CD14-positive monocyte (primary cell): ENCODE measurements around the gene LIMA1. TPM values are rescaled to one million over a fixed set of nuclear protein-coding genes. Genes with fewer than 3 reads are reported as not detected.

ENCODE experiments used
- DNase-seq, 3 donors: peaks; one replicate each; pipeline ENCODE4 v3.0.0-alpha.2; 2011 to 2022
- H2AFZ ChIP-seq: 2 replicates; pipeline ENCODE4 v1.6.0; 2012; ENCODE audit warnings: mild to moderate bottlenecking, low read depth, low read length, inconsistent platforms; ENCODE audit not compliant: insufficient read depth, poor library complexity, severe bottlenecking
- H3K27ac ChIP-seq, 2 donors: 1 replicate in 1 of 2; 2 replicates in 1 of 2; pipeline ENCODE4 v1.5.1; 2012 to 2013; ENCODE audit warnings: low read length in 2 of 2, control low read depth in 1 of 2, inconsistent platforms in 1 of 2, low read depth in 1 of 2, mild to moderate bottlenecking in 1 of 2
- H3K27me3 ChIP-seq, 2 donors: one replicate each; pipeline versions ENCODE4 v1.6.0 to v1.6.1; 2011 to 2013; ENCODE audit warnings: low read length in 2 of 2; ENCODE audit not compliant: control insufficient read depth in 2 of 2, insufficient read depth in 2 of 2
- H3K36me3 ChIP-seq, 2 donors: replicated peaks in 1 of 2; 1 replicate in 1 of 2; 2 replicates in 1 of 2; pipeline versions ENCODE4 v1.5.1 to v1.6.1; 2012 to 2013; ENCODE audit warnings: low read length in 2 of 2, control low read depth in 1 of 2, inconsistent platforms in 1 of 2, mild to moderate bottlenecking in 1 of 2; ENCODE audit not compliant: insufficient read depth in 2 of 2, control insufficient read depth in 1 of 2
- H3K4me1 ChIP-seq, 2 donors: 1 replicate in 1 of 2; 2 replicates in 1 of 2; pipeline versions ENCODE4 v1.5.1 to v1.6.1; 2012 to 2013; ENCODE audit warnings: low read length in 2 of 2, control low read depth in 1 of 2, inconsistent platforms in 1 of 2, mild to moderate bottlenecking in 1 of 2, moderate library complexity in 1 of 2; ENCODE audit not compliant: insufficient read depth in 2 of 2, control insufficient read depth in 1 of 2
- H3K4me2 ChIP-seq: replicated peaks from 2 replicates; pipeline ENCODE3; 2012; ENCODE audit warnings: low read length, moderate library complexity, mild to moderate bottlenecking; ENCODE audit not compliant: poor library complexity, severe bottlenecking; ENCODE audit errors: extremely low read depth
- H3K4me3 ChIP-seq, 3 experiments: fragments of 200-600 bp in 1 of 3; sonication (generic) in 1 of 3; replicated peaks in 1 of 3; 1 replicate in 2 of 3; 2 replicates in 1 of 3; pipeline ENCODE4 v1.5.1; 2011 to 2013; ENCODE audit warnings: low read length in 3 of 3, mild to moderate bottlenecking in 3 of 3, control low read depth in 2 of 3, low read depth in 2 of 3, inconsistent platforms in 1 of 3, moderate library complexity in 1 of 3
- H3K79me2 ChIP-seq: 2 replicates; pipeline ENCODE4 v1.6.0; 2012; ENCODE audit warnings: mild to moderate bottlenecking, control low read depth, inconsistent platforms, low read length, moderate library complexity; ENCODE audit not compliant: insufficient read depth
- H3K9ac ChIP-seq: 2 replicates; pipeline ENCODE4 v1.6.0; 2017; ENCODE audit warnings: low read length, mild to moderate bottlenecking; ENCODE audit not compliant: insufficient read depth, poor library complexity, severe bottlenecking
- H3K9me3 ChIP-seq, 2 donors: replicated peaks in 1 of 2; 1 replicate in 1 of 2; 2 replicates in 1 of 2; pipeline versions ENCODE4 v1.5.1 to v1.6.1; 2012 to 2013; ENCODE audit warnings: low read length in 2 of 2, control low read depth in 1 of 2; ENCODE audit not compliant: control insufficient read depth in 1 of 2, insufficient read depth in 1 of 2
- H4K20me1 ChIP-seq: 2 replicates; pipeline ENCODE4 v1.6.0; 2012; ENCODE audit warnings: mild to moderate bottlenecking, low read length, control low read depth, moderate library complexity; ENCODE audit not compliant: insufficient read depth
- H3K27ac Mint-ChIP-seq, 7 donors: one replicate each; pipeline ENCODE4 v1.8.0; 2020; ENCODE audit warnings: mild to moderate bottlenecking in 7 of 7, mixed read lengths in 7 of 7, moderate library complexity in 6 of 7, inconsistent platforms in 2 of 7
- H3K27me3 Mint-ChIP-seq, 3 donors: one replicate each; pipeline ENCODE4 v1.8.0; 2021 to 2022; ENCODE audit warnings: low read depth in 3 of 3, mild to moderate bottlenecking in 3 of 3, mixed read lengths in 3 of 3, moderate library complexity in 3 of 3, inconsistent platforms in 1 of 3
- H3K36me3 Mint-ChIP-seq, 2 donors: one replicate each; pipeline ENCODE4 v1.8.0; 2020; ENCODE audit warnings: mixed read lengths in 2 of 2, inconsistent platforms in 1 of 2, mild to moderate bottlenecking in 1 of 2
- H3K4me1 Mint-ChIP-seq: one replicate; pipeline ENCODE4 v1.8.0; 2020; ENCODE audit warnings: mild to moderate bottlenecking, mixed read lengths
- H3K4me3 Mint-ChIP-seq, 2 donors: one replicate each; pipeline ENCODE4 v1.8.0; 2020; ENCODE audit warnings: mild to moderate bottlenecking in 2 of 2, mixed read lengths in 2 of 2, moderate library complexity in 1 of 2
- H3K9me3 Mint-ChIP-seq, 7 donors: one replicate each; pipeline ENCODE4 v1.8.0; 2020 to 2022; ENCODE audit warnings: mixed read lengths in 7 of 7, mild to moderate bottlenecking in 6 of 7, moderate library complexity in 6 of 7, inconsistent platforms in 2 of 7
- WGBS: methylation state at CpG from one replicate; pipeline ENCODE4 v1.1.5; 2013; ENCODE audit warnings: missing lambda C conversion rate; ENCODE audit not compliant: insufficient coverage; 5-methylcytosine and 5-hydroxymethylcytosine counted together
- intact Hi-C, 2 donors: fragments of 100-400 bp; cut with micrococcal nuclease; formaldehyde crosslinking; loops; one replicate each; pipeline versions ENCODE4 v1.15.0 to v1.15.1; 2023
- polyA plus RNA-seq, 3 donors: library from polyadenylated mRNA; depleted of rRNA in 1 of 3; unstranded in 2 of 3; stranded (reverse) in 1 of 3; fragments of 300-500 nt in 2 of 3; fragments of >200 nt in 1 of 3; fragmentation: Illumina TruSeq in 2 of 3; gene quantifications; 1 replicate in 2 of 3; 2 replicates in 1 of 3; pipeline ENCODE4 v1.2.3, GENCODE V29; 2012 to 2021
- TF ChIP-seq, protein P1 (sequence below): fragments of 200-600 bp; IDR thresholded peaks from one replicate; pipeline ENCODE4 v1.8.0; 2022; ENCODE audit warnings: antibody characterized with exemption, mild to moderate bottlenecking

Gene LIMA1
- polyA plus RNA-seq, 3 donors: 0.24 to 0.62 (median 0.51) TPM

GRCh38 chr12:50243507-50243906 is 39.8 kb downstream of the LIMA1 start:
- H3K36me3 ChIP-seq: no peaks in the 10 kb centered on the region
- H3K27me3 ChIP-seq: no peaks in the 10 kb centered on the region
- no peak overlapping the region for H2AFZ ChIP-seq
- DNase-seq: no peak
- H3K27ac ChIP-seq: no peak overlapping the region
- H3K4me1 Mint-ChIP-seq: peaks cover 14% of the 10 kb centered on the region
- H3K79me2 ChIP-seq: no peaks in the 10 kb centered on the region
- TF ChIP-seq, protein P1, sequence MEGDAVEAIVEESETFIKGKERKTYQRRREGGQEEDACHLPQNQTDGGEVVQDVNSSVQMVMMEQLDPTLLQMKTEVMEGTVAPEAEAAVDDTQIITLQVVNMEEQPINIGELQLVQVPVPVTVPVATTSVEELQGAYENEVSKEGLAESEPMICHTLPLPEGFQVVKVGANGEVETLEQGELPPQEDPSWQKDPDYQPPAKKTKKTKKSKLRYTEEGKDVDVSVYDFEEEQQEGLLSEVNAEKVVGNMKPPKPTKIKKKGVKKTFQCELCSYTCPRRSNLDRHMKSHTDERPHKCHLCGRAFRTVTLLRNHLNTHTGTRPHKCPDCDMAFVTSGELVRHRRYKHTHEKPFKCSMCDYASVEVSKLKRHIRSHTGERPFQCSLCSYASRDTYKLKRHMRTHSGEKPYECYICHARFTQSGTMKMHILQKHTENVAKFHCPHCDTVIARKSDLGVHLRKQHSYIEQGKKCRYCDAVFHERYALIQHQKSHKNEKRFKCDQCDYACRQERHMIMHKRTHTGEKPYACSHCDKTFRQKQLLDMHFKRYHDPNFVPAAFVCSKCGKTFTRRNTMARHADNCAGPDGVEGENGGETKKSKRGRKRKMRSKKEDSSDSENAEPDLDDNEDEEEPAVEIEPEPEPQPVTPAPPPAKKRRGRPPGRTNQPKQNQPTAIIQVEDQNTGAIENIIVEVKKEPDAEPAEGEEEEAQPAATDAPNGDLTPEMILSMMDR: no peak
- H4K20me1 ChIP-seq: no peaks in the 10 kb centered on the region
- peaks cover 0 to 14% of the 10 kb centered on the region in 2 donors for H3K4me1 ChIP-seq
- intact Hi-C loops: no loop called here
- no peak overlapping the region for H3K9ac ChIP-seq
- no peaks in the 10 kb centered on the region for H3K9me3 ChIP-seq
- H3K4me3 Mint-ChIP-seq: no peak overlapping the region
- peaks cover 0 to 12% (median 8%) of the 10 kb centered on the region in 3 donors for H3K27me3 Mint-ChIP-seq
- H3K36me3 Mint-ChIP-seq: no peaks in the 10 kb centered on the region
- peaks cover 0 to 2% (median 0%) of the 10 kb centered on the region in 7 donors for H3K9me3 Mint-ChIP-seq
- H3K4me2 ChIP-seq: no peak overlapping the region
- no peak overlapping the region for H3K4me3 ChIP-seq
- WGBS: 92% methylated on average over 1 of the region's 1 CpG
- no peak overlapping the region for H3K27ac Mint-ChIP-seq

DNA sequence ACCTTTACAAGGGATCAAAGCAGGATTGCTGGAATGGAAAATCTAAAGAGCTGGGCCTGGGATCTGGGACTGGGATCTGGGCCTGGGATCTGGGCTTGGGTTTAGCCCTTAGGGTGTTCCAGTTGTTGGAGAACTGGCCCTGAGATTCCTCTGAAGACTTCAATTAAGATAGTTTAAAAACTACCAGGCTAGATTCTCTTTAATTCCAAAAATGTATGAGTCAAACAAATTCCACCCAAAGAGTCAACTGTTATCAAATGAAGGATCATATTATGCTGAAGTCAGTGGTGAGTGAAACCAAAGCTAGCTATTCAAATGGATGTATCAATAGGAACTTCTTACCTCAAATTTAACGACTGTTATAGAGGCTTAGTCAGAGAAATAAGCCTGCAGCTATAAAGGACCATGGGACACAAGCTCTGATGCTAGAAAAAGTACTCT is 40.5 kb downstream of the LIMA1 start:
- intact Hi-C loops: no loop called here
- Mint-ChIP-seq H3K9me3 (peaks cover 0 to 2% (median 0%) of the 10 kb centered on the region in 7 donors), H3K4me1 (peaks cover 14% of the 10 kb centered on the region), H3K27me3 (peaks cover 0 to 12% (median 8%) of the 10 kb centered on the region in 3 donors), H3K36me3 (no peaks in the 10 kb centered on the region), H3K27ac (no peak overlapping the region), H3K4me3 (no peak overlapping the region)
- Histone ChIP-seq H3K4me2 (no peak overlapping the region), H3K9me3 (no peaks in the 10 kb centered on the region), H3K27me3 (no peaks in the 10 kb centered on the region), H3K36me3 (no peaks in the 10 kb centered on the region), H3K27ac (no peak overlapping the region), H2AFZ (no peak overlapping the region), H3K4me1 (peaks cover 0 to 14% of the 10 kb centered on the region in 2 donors), H4K20me1 (no peaks in the 10 kb centered on the region), H3K9ac (no peak overlapping the region), H3K79me2 (no peaks in the 10 kb centered on the region), H3K4me3 (no peak overlapping the region)
- TF ChIP-seq, protein P1: no peak
- no peak for DNase-seq
- WGBS: no CpG with 5 or more reads among the region's 1 CpG
